ENCODE results near the gene TMA7.
A peak's percentile ranks its signal among the peaks of the same experiment; 100 is the strongest.

TMA7 gene

GRCh38 chr3:48419149-48419548 lies 20.9 kb upstream of the TMA7 start:
- H3K9ac ChIP-seq (ENCODE audit: low read depth, low read length, poor library complexity, severe bottlenecking): no peak overlapping the region
- no peak overlapping the region for H3K4me2 ChIP-seq (ENCODE audit: low read depth, low read length, poor library complexity, severe bottlenecking)
- no peaks in the 10 kb centered on the region for H3F3A ChIP-seq (ENCODE audit: low read depth)

DNA sequence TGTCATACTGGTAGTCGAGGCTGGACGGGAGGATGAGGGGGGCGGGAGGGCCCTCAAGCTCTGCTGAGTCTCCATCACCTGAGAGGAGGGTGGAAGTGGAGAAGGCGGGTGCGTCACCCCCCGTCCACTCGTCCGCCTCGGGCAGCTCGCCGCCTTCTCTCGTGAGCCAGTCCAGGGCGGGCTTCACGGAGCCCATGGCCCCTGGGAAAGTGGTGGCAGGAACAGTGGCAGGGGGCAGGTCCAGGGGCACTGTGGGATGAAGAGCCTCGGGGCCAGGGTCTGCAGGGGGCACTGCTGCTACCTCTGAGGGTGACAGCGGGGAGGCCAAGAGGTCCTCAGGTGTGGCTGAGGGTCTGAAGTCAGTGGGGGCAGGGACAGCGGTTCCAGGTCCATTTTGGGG lies 20.5 kb upstream of the TMA7 start:
- no peaks in the 10 kb centered on the region for H3F3A ChIP-seq (ENCODE audit: low read depth)
- H3K9me3 ChIP-seq (ENCODE audit: insufficient read depth, low read depth, low read length): no peaks in the 10 kb centered on the region
- TF ChIP-seq EZH2phosphoT487 (IDR thresholded peaks at IDR 0.05; ENCODE audit: borderline replicate concordance): no peak
- no peak for TF ChIP-seq CTCF (conservative IDR thresholded peaks at IDR 0.05; ENCODE audit: low read length)
- H3K4me2 ChIP-seq (ENCODE audit: low read depth, low read length, poor library complexity, severe bottlenecking): no peak overlapping the region
- H3K27me3 ChIP-seq (ENCODE audit: insufficient read depth, low read length, poor library complexity, severe bottlenecking): no peaks in the 10 kb centered on the region
- no peak overlapping the region for H2AFZ ChIP-seq (ENCODE audit: low read length)
- H3K9ac ChIP-seq (ENCODE audit: low read depth, low read length, poor library complexity, severe bottlenecking): no peak overlapping the region
- H4K20me1 ChIP-seq (ENCODE audit: insufficient read depth, low read length, poor library complexity, severe bottlenecking): peaks cover 12% of the 10 kb centered on the region
- peaks cover 30% of the 10 kb centered on the region; the same call in 1 of the 2 replicates for H3K79me2 ChIP-seq (ENCODE audit: insufficient read depth, low read length)
- H3K4me1 ChIP-seq (ENCODE audit: insufficient read depth, low read length, poor library complexity, severe bottlenecking): no peaks in the 10 kb centered on the region
- no peaks in the 10 kb centered on the region for H3K9me2 ChIP-seq (replicated peaks; ENCODE audit: low read depth, low read length)
- H3K36me3 ChIP-seq (ENCODE audit: insufficient read depth, low read length): peaks cover 49% of the 10 kb centered on the region; the same call in 1 of the 2 replicates
- no peak overlapping the region for H3K4me3 ChIP-seq (ENCODE audit: low read length, poor library complexity, severe bottlenecking)

More at GRCh38 chr3:48419149-48419548, 20.9 kb upstream of the TMA7 start:
- no peaks in the 10 kb centered on the region for H3K27me3 ChIP-seq (ENCODE audit: insufficient read depth, low read length, poor library complexity, severe bottlenecking)
- peaks cover 54% of the 10 kb centered on the region; the same call in 1 of the 2 replicates for H3K36me3 ChIP-seq (ENCODE audit: insufficient read depth, low read length)
- peaks cover 26% of the 10 kb centered on the region; the same call in 1 of the 2 replicates for H3K79me2 ChIP-seq (ENCODE audit: insufficient read depth, low read length)
- H3K9me2 ChIP-seq (replicated peaks; ENCODE audit: low read depth, low read length): no peaks in the 10 kb centered on the region
- peaks cover 12% of the 10 kb centered on the region for H4K20me1 ChIP-seq (ENCODE audit: insufficient read depth, low read length, poor library complexity, severe bottlenecking)
- H3K4me3 ChIP-seq (ENCODE audit: low read length, poor library complexity, severe bottlenecking): no peak overlapping the region
- H3K9me3 ChIP-seq (ENCODE audit: insufficient read depth, low read depth, low read length): no peaks in the 10 kb centered on the region
- H3K4me1 ChIP-seq (ENCODE audit: insufficient read depth, low read length, poor library complexity, severe bottlenecking): no peaks in the 10 kb centered on the region
- H2AFZ ChIP-seq (ENCODE audit: low read length): no peak overlapping the region
- TF ChIP-seq EZH2phosphoT487 (IDR thresholded peaks at IDR 0.05; ENCODE audit: borderline replicate concordance) (no peak), CTCF (conservative IDR thresholded peaks at IDR 0.05; ENCODE audit: low read length) (no peak)

GRCh38 chr3:48420561-48420960 lies 19.5 kb upstream of the TMA7 start:
- Histone ChIP-seq H3F3A (ENCODE audit: low read depth) (no peaks in the 10 kb centered on the region), H3K9me2 (replicated peaks; ENCODE audit: low read depth, low read length) (no peaks in the 10 kb centered on the region), H3K4me2 (ENCODE audit: low read depth, low read length, poor library complexity, severe bottlenecking) (no peak overlapping the region), H3K79me2 (ENCODE audit: insufficient read depth, low read length) (peaks cover 40% of the 10 kb centered on the region), H3K36me3 (ENCODE audit: insufficient read depth, low read length) (peaks cover 39% of the 10 kb centered on the region; the same call in 1 of the 2 replicates), H2AFZ (ENCODE audit: low read length) (no peak overlapping the region), H3K27me3 (ENCODE audit: insufficient read depth, low read length, poor library complexity, severe bottlenecking) (no peaks in the 10 kb centered on the region), H4K20me1 (ENCODE audit: insufficient read depth, low read length, poor library complexity, severe bottlenecking) (peaks cover 12% of the 10 kb centered on the region), H3K4me1 (ENCODE audit: insufficient read depth, low read length, poor library complexity, severe bottlenecking) (peaks cover 9% of the 10 kb centered on the region), H3K9me3 (ENCODE audit: insufficient read depth, low read depth, low read length) (no peaks in the 10 kb centered on the region), H3K9ac (ENCODE audit: low read depth, low read length, poor library complexity, severe bottlenecking) (no peak overlapping the region), H3K4me3 (ENCODE audit: low read length, poor library complexity, severe bottlenecking) (no peak overlapping the region)
- no peak for TF ChIP-seq EZH2phosphoT487 (IDR thresholded peaks at IDR 0.05; ENCODE audit: borderline replicate concordance)

- H3K36me3 ChIP-seq (ENCODE audit: insufficient read depth, low read length): peaks cover 30% of the 10 kb centered on the region; the same call in 1 of the 2 replicates
Observed at GRCh38 chr3:48422272-48422671, 17.8 kb upstream of the TMA7 start.

More at GRCh38 chr3:48422272-48422671, 17.8 kb upstream of the TMA7 start:
- Histone ChIP-seq H3K4me2 (ENCODE audit: low read depth, low read length, poor library complexity, severe bottlenecking) (no peak overlapping the region), H2AFZ (ENCODE audit: low read length) (no peak overlapping the region), H3K9ac (ENCODE audit: low read depth, low read length, poor library complexity, severe bottlenecking) (no peak overlapping the region), H4K20me1 (ENCODE audit: insufficient read depth, low read length, poor library complexity, severe bottlenecking) (peaks cover 21% of the 10 kb centered on the region), H3K4me3 (ENCODE audit: low read length, poor library complexity, severe bottlenecking) (no peak overlapping the region), H3K27me3 (ENCODE audit: insufficient read depth, low read length, poor library complexity, severe bottlenecking) (no peaks in the 10 kb centered on the region), H3K79me2 (ENCODE audit: insufficient read depth, low read length) (peaks cover 57% of the 10 kb centered on the region), H3K4me1 (ENCODE audit: insufficient read depth, low read length, poor library complexity, severe bottlenecking) (peaks cover 25% of the 10 kb centered on the region), H3K9me3 (ENCODE audit: insufficient read depth, low read depth, low read length) (no peaks in the 10 kb centered on the region), H3K9me2 (replicated peaks; ENCODE audit: low read depth, low read length) (no peaks in the 10 kb centered on the region), H3F3A (ENCODE audit: low read depth) (no peaks in the 10 kb centered on the region)
- TF ChIP-seq EZH2phosphoT487 (IDR thresholded peaks at IDR 0.05; ENCODE audit: borderline replicate concordance): no peak
- 0 out of 2 replicates have a peak, but pooled peaks have one; percentile 23 for TF ChIP-seq CTCF (conservative IDR thresholded peaks at IDR 0.05; ENCODE audit: low read length)
